Loucy (cell line): ENCODE data around the gene TTLL5.

Experiments used
- CTCF ChIP-seq: fragments of 200-600 bp; sonication (generic); conservative IDR thresholded peaks from 2 replicates; pipeline ENCODE4 v1.5.1; 2014; ENCODE audit warnings: mild to moderate bottlenecking, antibody characterized with exemption, low read length
- EZH2phosphoT487 ChIP-seq: fragments of 200-600 bp; IDR thresholded peaks from 2 replicates; pipeline ENCODE4 v1.6.1; 2018; ENCODE audit warnings: antibody characterized with exemption, mild to moderate bottlenecking, moderate library complexity, borderline replicate concordance

- TF ChIP-seq CTCF (no peak), EZH2phosphoT487 (no peak)
These were observed 55.1 kb downstream of the TTLL5 start for GRCh38 chr14:75715926-75716780.
